ENCODE measurements around the gene DNAH6. TPM values are rescaled to one million over a fixed set of nuclear protein-coding genes. Genes with fewer than 3 reads are reported as not detected.
"Not testable (repeated sequence)": the region's sequence is repeated elsewhere in the genome, so short reads cannot be mapped to it uniquely, and the experiment has no call there.

Gene DNAH6
- total RNA-seq, 3 donors from 2014 or later = 1.2 to 1.3 (median 1.3) TPM

GRCh38 chr2:84862006-84862405 lies 345.7 kb downstream of the DNAH6 start:
- H3K4me3 ChIP-seq = no peak overlapping the region
- no peak for TF ChIP-seq CTCF (IDR thresholded peaks at IDR 0.05)
- no peaks in the 10 kb centered on the region for H3K9me3 ChIP-seq
- ATAC-seq (no peak), DNase-seq (no peak)
- intact Hi-C loops (cut with DNase I, micrococcal nuclease) = no loop called here
- H3K36me3 ChIP-seq (ENCODE audit: low read depth) = no peaks in the 10 kb centered on the region
- H3K4me1 ChIP-seq (ENCODE audit: low read depth) = peaks cover 16% of the 10 kb centered on the region

- Histone ChIP-seq H3K36me3 (ENCODE audit: low read depth) (no peaks in the 10 kb centered on the region), H3K4me1 (ENCODE audit: low read depth) (no peaks in the 10 kb centered on the region), H3K9me3 (no peaks in the 10 kb centered on the region), H3K4me3 (no peak overlapping the region)
- DNase-seq = no peak
- no peak for TF ChIP-seq CTCF (IDR thresholded peaks at IDR 0.05)
- ATAC-seq = peak; percentile 73
- intact Hi-C loops (cut with DNase I, micrococcal nuclease) = no loop called here
These were observed 349.0 kb downstream of the DNAH6 start for GRCh38 chr2:84865181-84865783.

- no peak for DNase-seq
- no peak for ATAC-seq
- Histone ChIP-seq H3K4me1 (ENCODE audit: low read depth) (no peaks in the 10 kb centered on the region), H3K9me3 (no peaks in the 10 kb centered on the region), H3K4me3 (no peak overlapping the region), H3K36me3 (ENCODE audit: low read depth) (no peaks in the 10 kb centered on the region)
- intact Hi-C loops (cut with DNase I, micrococcal nuclease) = no loop called here
- TF ChIP-seq CTCF (IDR thresholded peaks at IDR 0.05) = no peak
These were observed 349.8 kb downstream of the DNAH6 start for GRCh38 chr2:84866122-84866521.

- H3K4me1 ChIP-seq (ENCODE audit: low read depth); H3K4me3 ChIP-seq; DNase-seq; H3K9me3 ChIP-seq; intact Hi-C loops (cut with DNase I, micrococcal nuclease); H3K36me3 ChIP-seq (ENCODE audit: low read depth); ATAC-seq: not testable (repeated sequence)
These were observed 352.0 kb downstream of the DNAH6 start for GRCh38 chr2:84868327-84868726.

Other genes starting within 250 kb of the DNAH6 start
- 100 to 1,000 TPM; 130 to 202 (median 195) TPM for gene SUCLG1, start 57.2 kb upstream of the DNAH6 start, total RNA-seq

Measured in mucosa of descending colon (tissue), 3 donors.